CD1c-positive myeloid dendritic cell (primary cell): ENCODE measurements around the gene GNPNAT1.
"Not testable (repeated sequence)": the region's sequence is repeated elsewhere in the genome, so short reads cannot be mapped to it uniquely, and the experiment has no call there.

Experiments used
- DNase-seq: peaks from one replicate; pipeline ENCODE4 v3.0.0-alpha.2; 2016; ENCODE audit errors: extremely low spot score

The GNPNAT1 gene

GRCh38 chr14:52790011-52790755, 1.2 kb downstream of the GNPNAT1 start:
- no peak for DNase-seq

GRCh38 chr14:52789118-52789517, 2.3 kb downstream of the GNPNAT1 start:
- no peak for DNase-seq

- no peak for DNase-seq
Observed at GRCh38 chr14:52786887-52787286, 4.5 kb downstream of the GNPNAT1 start.

- DNase-seq: peak; percentile 9
Observed at GRCh38 chr14:52783206-52783605, 8.2 kb downstream of the GNPNAT1 start.

- no peak for DNase-seq
Observed at GRCh38 chr14:52781629-52782028, 9.8 kb downstream of the GNPNAT1 start.

GRCh38 chr14:52780893-52781292, 10.5 kb downstream of the GNPNAT1 start:
- no peak for DNase-seq

GRCh38 chr14:52778702-52779101, 12.7 kb downstream of the GNPNAT1 start:
- no peak for DNase-seq

- DNase-seq: no peak
Observed at GRCh38 chr14:52776816-52777215, 14.6 kb downstream of the GNPNAT1 start.

GRCh38 chr14:52769887-52770286, 21.5 kb downstream of the GNPNAT1 start:
- no peak for DNase-seq

GRCh38 chr14:52767058-52767833, 24.2 kb downstream of the GNPNAT1 start:
- no peak for DNase-seq

- DNase-seq: not testable (repeated sequence)
Observed at GRCh38 chr14:52762923-52763322, 28.5 kb downstream of the GNPNAT1 start.

GRCh38 chr14:52759145-52759544, 32.3 kb downstream of the GNPNAT1 start:
- no peak for DNase-seq

GRCh38 chr14:52755607-52756316, 35.6 kb downstream of the GNPNAT1 start:
- DNase-seq: no peak

GRCh38 chr14:52748647-52749292, 42.6 kb downstream of the GNPNAT1 start:
- DNase-seq: no peak

- peak; percentile 21 for DNase-seq
Observed at GRCh38 chr14:52741865-52742264, 49.5 kb downstream of the GNPNAT1 start.

GRCh38 chr14:52740751-52741150, 50.7 kb downstream of the GNPNAT1 start:
- DNase-seq: no peak

GRCh38 chr14:52738409-52738808, 53.0 kb downstream of the GNPNAT1 start:
- no peak for DNase-seq

- DNase-seq: no peak
Observed at GRCh38 chr14:52735921-52736489, 55.4 kb downstream of the GNPNAT1 start.

- DNase-seq: no peak
Observed at GRCh38 chr14:52733824-52734223, 57.6 kb downstream of the GNPNAT1 start.

- peak; percentile 56 for DNase-seq
Observed at GRCh38 chr14:52730709-52731111, 60.7 kb downstream of the GNPNAT1 start.

- peak; percentile 98 for DNase-seq
Observed at GRCh38 chr14:52729925-52730708, 61.3 kb downstream of the GNPNAT1 start, which contains the start of gene STYX. TSS of gene STYX (plus strand) at chr14:52730166. CDS start at chr14:52730475, 309 bp downstream.
